Epithelial cell of prostate (primary cell): ENCODE measurements around the gene RASAL2.

Experiments used
- DNase-seq: peaks from one replicate; pipeline ENCODE4 v3.0.0-alpha.2; 2011; ENCODE audit warnings: low read depth, low spot score
- H3K27ac ChIP-seq: fragments of 450-650 bp; 2 replicates; pipeline ENCODE4 v1.5.1; 2017; ENCODE audit warnings: mild to moderate bottlenecking

The RASAL2 gene

DNA sequence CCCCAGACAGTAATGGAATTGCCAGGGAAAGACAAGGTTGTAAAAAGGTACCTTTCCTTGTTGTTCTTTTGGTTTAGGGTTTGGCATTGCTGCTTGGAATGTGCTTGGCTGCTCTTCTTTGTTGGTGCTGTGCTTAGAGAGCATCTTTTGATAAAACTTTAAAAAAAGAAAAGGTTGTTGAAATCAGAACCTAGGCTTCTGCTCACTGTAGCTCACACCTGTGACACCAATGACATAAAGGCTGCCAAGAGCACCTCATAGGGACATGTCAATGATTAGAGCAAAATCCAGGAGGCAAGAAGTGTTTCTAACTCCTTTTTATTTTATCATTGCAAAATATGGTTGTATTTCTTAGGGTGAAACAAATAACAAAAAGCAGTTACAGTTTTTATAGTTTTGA lies 373.9 kb downstream of the RASAL2 start:
- no peak for DNase-seq

DNA sequence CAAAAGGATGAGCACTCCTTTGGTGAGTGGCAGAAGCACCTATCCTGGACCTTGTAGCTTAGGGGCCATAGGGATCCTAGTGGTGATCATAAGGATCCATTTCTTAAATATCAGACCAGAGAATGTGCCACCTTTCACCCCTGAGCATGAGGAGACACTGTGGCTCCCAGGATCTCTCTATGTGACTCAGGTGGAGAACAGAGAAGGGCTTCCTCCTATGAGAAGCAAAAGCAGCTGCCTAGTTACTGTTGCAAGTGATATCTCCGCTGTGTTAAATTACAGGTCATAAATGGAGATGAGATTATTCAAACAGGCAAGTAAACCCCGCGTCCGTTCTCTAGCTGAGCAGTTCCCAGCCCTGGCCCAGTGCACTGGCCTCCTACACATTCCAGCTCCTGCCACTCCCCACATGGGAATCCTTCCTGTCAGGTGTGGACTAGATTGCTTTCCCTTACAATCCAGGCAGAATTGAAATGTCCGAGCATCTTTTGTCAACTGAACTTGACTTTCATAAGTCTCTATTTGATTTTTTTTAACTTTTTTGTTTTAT lies 376.6 kb downstream of the RASAL2 start:
- H3K27ac ChIP-seq: peak overlapping the region; percentile 22
- no peak for DNase-seq

More for the DNA sequence above, 373.9 kb downstream of the RASAL2 start:
- H3K27ac ChIP-seq: no peak overlapping the region

DNA sequence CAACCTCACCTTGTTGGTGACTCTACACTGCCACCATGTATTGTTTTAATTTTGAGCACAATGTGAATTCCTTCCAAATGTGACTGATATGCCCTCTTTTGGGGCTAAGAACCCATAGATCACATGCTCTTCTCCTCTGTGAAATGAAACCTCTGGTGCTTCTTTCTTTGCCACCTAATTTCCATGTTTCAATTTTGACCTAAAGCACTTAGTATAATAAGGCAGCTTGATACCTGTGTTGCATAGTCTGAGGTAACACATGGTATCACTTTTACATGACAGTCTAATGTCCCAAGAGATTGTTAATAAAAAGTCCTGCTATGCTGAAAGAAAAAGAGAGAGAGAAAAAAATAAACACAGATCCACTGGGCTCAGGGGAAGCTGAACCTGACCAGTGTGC lies 378.6 kb downstream of the RASAL2 start:
- no peak for DNase-seq
- H3K27ac ChIP-seq: no peak overlapping the region

DNA sequence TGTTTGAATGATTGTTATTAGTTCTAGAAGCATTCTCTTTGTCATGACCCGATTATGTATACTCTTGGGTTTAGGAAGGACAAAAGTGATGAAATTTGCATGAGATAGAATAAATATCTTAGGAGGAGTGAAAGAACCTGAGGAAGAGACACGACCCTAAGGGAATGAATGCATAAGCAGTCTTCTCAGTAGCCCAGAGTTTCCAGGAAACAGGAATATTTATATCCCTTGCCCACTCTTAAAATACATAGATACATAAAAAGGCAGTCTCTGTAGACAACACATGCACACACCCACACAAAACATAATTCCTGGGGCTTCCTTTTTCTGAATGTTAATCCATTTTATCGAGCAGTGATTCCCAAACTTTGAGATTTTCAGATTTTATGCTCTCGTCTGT lies 383.5 kb downstream of the RASAL2 start:
- DNase-seq: no peak
- H3K27ac ChIP-seq: no peak overlapping the region

DNA sequence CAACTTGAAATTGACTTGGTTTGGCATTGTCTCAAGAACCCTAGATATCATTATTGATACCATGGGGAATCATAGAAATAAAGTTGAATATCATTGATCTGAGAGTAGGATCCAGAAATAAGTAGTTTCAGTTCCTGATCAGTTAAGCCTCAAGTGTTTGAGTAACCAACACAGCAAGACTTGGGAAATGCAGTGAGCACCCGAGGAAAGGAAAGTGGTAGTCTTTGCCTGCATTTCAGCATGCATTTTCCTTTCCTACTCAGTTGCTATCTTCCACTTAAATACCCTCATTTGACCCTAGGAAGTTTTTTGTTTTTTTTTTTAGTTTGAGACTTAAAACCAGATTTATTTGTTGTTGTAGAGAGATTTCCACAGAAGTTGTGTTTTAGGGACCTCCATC lies 383.9 kb downstream of the RASAL2 start:
- no peak for DNase-seq
- no peak overlapping the region for H3K27ac ChIP-seq

DNA sequence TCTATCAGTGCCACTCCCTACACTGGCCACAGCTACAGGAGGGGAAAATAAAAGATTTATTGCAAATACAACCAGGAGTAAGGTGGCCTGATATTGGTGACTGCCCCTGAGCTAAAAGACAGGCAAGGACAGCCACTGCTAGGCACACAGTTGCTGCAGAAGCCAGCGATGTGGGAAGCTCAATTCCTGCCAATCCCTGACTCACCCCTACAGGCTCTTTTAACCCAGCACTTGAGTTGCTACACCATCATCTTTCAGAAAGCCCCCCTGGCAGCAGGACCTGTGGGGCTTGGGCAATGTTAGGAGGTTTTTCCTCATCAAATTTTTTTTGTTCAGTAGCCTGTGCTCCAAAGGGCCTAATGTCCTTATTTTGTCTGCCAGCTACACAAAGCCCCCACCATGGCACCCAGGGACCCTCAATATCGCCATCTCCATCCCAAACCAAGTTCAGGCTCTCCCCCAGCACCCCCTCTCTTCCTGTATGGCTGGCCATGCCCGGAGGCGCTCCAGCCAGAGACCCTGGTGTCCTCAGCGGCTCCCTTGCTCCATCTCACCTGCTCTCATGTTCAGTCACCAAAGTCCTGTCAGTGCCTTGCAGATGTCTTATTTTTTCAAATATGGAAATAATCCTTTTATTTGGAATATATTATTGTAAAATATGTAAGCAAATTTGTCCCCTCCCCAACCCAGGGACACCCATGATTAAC lies 389.5 kb downstream of the RASAL2 start:
- DNase-seq: no peak
- no peak overlapping the region for H3K27ac ChIP-seq

DNA sequence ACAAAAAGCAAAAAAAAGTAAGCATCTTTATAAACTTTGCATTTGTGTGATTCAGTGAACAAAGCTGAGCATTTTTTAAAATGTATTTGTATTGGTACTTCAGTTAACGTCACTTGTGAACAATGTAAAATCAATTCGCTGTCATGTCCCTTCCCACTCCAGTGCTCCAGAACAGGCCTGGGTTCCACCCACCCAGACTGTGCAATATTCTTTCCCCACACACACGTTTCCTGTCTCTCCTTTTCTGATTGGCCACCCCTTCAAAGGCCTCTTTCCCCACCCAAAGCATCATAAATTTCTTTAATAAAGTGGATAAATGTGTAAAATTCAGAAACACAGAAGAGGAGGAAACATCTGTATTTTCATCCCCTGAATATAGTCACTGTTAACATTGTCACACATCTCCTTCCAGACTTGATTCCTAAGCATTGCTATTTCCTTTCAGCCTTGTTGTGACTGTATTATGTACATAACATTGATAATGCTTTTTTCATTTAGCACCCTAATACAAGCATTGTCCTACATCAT lies 390.9 kb downstream of the RASAL2 start:
- no peak for DNase-seq
- H3K27ac ChIP-seq: no peak overlapping the region

DNA sequence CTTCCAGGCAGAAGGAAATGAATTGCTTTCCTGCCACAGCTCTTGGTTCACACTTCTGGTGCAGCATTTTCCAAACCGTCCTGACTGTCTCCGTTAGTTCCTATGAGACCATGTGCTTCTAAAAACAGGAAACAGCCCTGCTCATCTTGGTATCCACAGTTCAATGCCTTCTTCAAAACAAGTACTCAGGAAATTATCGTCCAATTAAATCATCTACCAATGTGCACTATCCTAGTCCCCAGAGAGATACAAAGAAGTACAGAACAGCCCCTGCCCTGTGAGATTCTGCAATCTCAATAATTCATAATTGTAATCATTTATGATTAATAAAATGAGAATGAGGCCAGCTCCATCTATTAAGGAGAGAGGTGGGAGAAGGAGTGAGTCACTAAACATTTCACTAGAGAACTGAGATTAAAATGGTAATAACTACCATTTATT lies 391.7 kb downstream of the RASAL2 start:
- H3K27ac ChIP-seq: no peak overlapping the region
- no peak for DNase-seq

DNA sequence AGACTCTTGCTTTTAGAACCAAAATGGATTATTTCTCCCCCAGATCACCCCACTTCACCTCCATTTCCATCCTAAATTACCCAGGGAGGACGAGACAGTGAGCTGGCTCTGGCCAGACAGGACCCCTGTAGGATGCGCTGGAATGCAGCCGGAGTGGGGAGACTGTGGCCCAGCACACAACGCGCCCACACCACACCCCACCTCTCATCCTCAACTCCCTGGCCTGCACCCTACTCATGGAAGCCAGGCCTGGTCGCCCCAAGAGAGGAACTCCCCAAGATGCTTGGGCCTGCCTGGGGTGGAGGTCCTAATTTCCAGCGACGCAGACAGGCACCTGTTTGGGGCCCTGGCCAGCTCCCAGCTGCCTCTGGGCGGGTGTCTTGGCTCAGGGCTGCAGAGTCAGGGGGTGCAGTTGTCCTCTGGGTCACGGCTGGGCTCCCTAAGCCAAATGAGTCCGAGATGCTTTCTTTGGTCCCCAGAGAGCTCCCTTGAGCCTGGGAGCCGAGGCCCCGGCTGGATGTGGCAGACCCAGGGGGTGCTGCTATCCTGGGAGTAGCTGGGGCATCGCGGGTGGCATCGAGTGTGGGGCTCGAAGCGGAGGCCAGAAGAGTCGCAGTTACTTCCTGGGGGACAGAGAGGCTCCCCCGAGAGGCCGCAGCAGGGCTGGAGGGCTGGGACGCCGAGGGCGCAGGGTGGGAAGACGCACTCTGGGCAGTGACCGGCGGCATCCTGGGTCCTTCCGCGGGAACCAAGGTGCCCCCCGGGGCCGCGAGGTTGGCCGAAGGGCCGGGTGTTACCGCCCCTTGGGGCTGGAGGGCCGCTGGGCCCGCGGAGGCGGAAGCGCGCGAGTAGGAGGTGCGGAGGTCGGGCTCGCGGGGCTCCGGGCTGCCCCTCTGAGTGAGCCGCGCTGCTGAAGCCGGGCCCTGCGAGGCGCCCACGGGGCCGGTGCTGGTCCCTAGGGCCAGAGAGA lies 392.5 kb downstream of the RASAL2 start:
- H3K27ac ChIP-seq: no peak overlapping the region
- no peak for DNase-seq

DNA sequence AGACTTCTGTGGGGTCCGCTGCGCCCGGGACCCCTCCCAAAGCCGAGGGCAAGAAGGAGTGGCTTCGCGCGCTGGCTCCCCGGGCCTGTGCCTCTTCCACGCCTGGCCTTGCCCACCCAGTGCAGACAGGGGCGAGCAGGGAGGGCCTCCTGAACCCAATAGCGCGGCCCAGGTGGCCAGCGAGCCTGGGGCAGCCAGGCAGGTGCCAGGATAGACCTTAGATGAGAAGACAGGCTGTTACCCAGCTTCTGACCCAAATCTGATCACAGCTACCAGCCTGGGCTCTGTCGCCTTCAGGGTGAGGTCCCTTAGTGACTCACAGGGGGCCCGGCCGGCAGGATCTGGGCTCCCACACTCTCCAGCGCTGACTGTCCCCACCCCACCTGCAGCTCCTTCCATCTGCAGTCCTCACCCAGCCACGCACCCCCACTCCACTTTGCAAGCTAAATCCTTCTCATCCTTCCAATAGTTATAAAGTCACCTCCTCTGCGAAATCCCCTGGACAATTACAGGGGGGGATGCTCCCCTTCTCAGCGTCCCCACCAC lies 393.2 kb downstream of the RASAL2 start:
- no peak overlapping the region for H3K27ac ChIP-seq

DNA sequence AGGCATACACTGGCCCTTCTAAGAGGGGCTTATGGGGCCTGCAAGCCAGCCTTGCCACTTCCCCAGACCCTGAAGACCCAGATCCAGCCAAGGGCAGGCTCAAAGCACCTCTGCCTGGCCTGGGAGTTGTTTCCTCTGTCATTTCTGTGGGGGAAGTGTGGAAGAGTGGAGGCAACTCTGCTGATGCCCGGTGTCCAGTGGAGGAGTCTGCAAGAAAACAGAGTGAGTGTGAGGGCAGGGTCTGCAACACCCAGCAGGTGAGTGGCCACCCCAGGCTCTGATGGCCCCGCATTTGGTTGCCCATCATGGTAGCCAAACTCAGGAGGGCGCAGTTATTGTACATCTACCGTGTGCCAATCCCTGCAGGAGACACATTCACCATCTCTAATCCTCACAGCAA lies 394.5 kb downstream of the RASAL2 start:
- DNase-seq: no peak
- H3K27ac ChIP-seq: no peak overlapping the region

More for the DNA sequence above, 393.2 kb downstream of the RASAL2 start:
- no peak for DNase-seq

DNA sequence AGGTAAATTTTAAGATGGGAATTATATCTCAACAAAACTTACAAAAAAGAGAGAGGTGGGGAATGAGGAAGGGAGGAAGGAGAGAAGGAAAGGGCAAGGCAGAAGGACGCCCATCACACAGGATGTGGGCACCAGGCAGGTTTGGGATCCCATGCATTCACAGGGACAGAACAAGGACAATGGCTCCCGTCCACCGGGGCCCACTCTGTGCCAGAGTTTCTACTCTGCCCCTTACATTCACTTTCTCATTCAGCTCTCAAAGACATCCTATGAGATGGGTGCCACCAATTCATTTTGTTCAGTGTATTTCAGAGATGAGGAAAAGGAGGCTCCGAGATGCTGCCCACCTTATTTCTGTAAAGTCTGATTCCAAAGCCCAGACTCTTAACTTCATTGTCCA lies 395.5 kb downstream of the RASAL2 start:
- H3K27ac ChIP-seq: no peak overlapping the region
- no peak for DNase-seq

DNA sequence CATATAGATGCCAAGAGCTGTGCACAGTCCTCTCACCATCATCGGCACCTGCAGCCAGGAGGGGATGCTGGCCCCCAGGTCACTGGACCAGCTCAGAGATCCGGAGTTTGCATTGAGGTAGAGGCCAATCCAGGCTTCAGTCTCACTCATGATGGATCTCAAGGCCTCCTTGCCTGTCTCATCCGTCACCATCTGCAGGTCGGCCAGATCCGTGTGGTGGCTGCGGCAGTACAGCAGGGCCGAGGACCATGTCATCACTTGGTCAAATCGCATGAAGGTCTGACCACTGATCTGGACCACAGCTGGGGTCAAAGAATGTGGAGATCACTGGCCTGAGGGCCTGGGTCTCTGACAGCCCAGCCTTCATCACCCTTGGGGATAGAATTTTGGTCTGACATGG lies 396.2 kb downstream of the RASAL2 start:
- H3K27ac ChIP-seq: no peak overlapping the region
- no peak for DNase-seq

DNA sequence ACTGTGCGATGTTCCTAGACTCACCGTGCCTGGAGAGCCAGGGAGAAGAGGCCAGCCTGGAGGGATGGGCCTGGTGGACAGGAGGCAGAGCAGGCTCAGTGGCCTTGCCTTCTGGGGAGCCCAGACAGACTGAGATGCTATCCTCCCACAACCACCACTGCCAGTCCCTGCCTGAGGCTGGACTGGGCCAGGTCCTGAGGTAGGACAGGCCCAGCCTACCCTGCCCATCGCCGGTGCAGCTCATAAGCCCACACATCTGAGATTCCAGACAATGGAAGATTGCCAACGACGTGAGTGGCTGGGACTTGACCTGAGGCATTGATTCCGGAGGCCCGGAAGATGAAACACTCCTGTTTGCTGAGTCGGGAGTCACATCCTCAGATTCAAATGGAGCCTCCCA lies 397.1 kb downstream of the RASAL2 start:
- no peak overlapping the region for H3K27ac ChIP-seq
- no peak for DNase-seq

DNA sequence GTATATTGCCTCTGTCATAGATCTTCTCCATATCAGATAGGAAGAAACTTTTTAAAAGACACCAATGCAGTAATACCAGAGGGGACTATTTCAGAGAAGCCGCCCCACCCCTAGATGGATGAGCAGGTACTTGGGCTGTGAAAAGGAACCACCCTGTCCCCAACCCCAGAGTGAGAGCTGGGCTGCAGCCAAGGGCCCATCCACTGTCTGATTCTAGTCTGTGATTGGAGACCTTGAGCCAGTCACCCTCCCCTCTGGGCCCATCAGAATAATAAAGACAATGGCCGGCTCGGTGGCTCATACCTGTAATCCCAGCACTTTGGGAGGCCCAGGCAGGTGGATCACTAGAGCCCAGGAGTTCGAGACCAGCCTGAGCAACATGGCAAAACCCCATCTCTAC lies 397.8 kb downstream of the RASAL2 start:
- H3K27ac ChIP-seq: no peak overlapping the region
- no peak for DNase-seq

DNA sequence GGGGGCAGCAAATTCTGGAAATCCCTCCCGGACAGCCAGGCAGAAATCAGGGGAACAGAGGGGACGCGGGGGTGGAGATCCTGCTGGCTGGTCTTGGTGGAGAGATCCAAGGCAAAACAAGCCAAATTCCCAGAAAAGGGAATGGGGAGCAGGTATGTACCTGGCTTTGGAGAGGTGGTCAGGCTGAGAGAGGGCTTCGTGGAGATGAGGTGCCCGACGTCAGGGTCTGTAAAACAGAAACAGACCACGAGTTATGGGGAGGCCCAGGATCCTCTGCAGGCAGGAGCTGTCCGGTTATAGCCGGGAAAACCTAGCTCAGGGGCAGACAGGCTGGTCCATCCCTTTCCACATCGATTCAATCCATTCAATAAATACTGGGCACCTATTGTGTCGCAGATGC lies 398.4 kb downstream of the RASAL2 start:
- H3K27ac ChIP-seq: no peak overlapping the region

DNA sequence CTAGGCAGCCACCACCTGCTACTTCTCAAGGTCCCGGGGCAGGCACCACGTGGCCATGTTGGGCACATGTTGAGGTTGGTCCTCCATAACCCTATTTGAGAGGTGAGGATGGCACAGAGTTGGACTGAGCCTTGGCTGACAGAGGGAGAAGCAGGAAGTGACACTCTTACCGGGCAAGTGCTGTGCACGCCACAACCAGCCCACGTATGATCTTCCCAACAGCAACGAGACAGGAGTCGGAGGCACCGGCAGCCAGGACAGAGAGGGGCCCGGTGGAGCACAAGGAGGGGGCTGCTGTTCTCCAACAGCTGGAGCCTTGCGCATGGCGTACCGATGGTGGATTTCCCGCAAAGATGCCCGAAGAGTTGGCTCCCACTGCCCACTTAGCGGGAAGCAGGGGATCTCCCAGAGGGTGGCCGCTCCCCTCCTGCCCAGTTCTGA lies 399.4 kb downstream of the RASAL2 start:
- no peak for DNase-seq
- H3K27ac ChIP-seq: no peak overlapping the region

More for the DNA sequence above, 398.4 kb downstream of the RASAL2 start:
- DNase-seq: no peak

DNA sequence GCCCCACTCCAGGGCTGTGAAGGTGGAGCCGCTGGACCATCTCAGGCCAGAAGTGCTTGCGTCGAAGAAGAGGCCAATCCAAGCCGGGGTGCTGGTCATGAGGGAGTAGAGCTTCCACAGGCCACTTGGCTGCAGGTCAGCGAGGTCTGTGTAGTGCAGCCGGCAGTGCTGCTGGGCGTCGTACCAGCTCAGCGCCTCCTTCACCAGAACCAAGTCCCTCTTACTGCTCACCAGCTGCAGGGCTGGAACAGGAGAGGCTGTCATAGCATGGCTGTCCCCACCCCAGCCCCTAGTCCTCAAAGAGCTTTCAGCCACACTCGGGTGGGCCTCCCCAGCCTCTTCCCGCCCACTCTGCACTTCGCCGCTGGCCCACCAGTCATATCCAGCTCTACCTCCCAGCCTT lies 400.7 kb downstream of the RASAL2 start:
- DNase-seq: no peak
- no peak overlapping the region for H3K27ac ChIP-seq

DNA sequence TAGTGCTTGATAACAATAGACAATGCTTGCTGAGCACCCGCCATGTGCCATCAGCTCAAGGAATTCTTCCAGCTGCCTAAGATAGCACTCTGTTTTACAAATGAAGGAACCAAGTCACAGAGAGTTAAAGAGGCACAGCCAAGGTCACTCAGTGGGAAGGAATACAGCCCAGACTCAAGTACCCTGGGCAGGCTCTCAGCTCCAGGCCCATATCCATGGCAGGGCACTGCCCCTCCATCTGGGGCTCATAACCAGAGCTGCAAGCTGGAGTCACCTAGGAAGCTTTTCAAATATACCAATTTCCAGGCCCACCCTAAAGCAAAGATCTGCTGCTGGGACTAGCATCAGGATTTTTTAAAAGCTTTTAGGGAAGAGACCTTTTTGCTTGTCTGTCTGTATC lies 401.3 kb downstream of the RASAL2 start:
- H3K27ac ChIP-seq: no peak overlapping the region
- DNase-seq: no peak

DNA sequence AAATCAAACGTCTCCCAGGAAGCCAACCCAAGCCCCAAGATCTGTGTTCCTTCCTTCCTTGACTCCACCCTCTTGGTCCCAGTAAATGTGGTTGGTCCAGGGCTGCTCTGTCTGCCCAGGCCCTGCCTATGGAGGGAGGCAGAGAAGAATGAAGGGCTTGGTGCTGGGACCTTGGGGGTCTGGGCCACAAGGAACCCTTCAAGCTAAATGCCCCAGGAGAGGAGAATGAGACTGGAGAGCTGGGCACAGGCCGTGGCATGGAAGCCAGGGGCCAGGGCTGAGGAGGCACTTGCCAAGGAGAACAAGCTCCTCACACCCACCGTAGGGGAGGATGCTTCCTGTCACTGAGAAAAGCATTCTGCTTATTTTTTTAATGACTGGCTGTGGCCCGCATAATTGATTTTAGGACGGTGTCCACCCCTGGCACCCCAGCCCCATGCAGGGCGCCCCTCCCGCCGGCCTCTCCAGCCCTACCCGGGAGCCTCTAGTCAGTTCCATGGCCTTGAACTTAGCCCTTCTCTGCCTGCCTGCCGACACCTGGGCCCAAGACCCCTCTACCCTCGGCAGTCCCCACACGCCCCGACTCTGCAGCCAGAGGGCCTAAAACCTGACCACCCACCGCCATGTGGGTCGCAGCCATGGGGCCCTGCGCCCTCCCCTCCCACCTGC lies 402.0 kb downstream of the RASAL2 start:
- DNase-seq: no peak
- H3K27ac ChIP-seq: no peak overlapping the region
